H9 (cell line): ENCODE data around the gene ELAC1. TPM values are rescaled to one million over a fixed set of nuclear protein-coding genes. Genes with fewer than 3 reads are reported as not detected.

Experiments used
- DNase-seq: peaks from one replicate; pipeline ENCODE4 v3.0.0-alpha.2; 2017
- H2AFZ ChIP-seq: one replicate; pipeline ENCODE4 v1.6.1; 2013; ENCODE audit warnings: mild to moderate bottlenecking, low read length, control low read depth, moderate library complexity
- H2AK5ac ChIP-seq: 2 replicates; pipeline ENCODE4 v1.6.1; 2013; ENCODE audit warnings: low read length, control low read depth, mixed read lengths; ENCODE audit not compliant: insufficient read length
- H2BK120ac ChIP-seq: one replicate; pipeline ENCODE4 v1.6.1; 2013; ENCODE audit warnings: low read depth, mild to moderate bottlenecking, low read length, control low read depth, inconsistent platforms; ENCODE audit not compliant: poor library complexity, severe bottlenecking
- H2BK12ac ChIP-seq: 2 replicates; pipeline ENCODE4 v1.6.1; 2013; ENCODE audit warnings: low read length, control low read depth, mixed read lengths, low read depth; ENCODE audit not compliant: insufficient read length
- H2BK15ac ChIP-seq: 2 replicates; pipeline ENCODE4 v1.6.1; 2013; ENCODE audit warnings: low read depth, low read length, control low read depth
- H2BK20ac ChIP-seq: one replicate; pipeline ENCODE4 v1.6.1; 2013; ENCODE audit warnings: low read depth, mild to moderate bottlenecking, low read length, control low read depth, inconsistent platforms; ENCODE audit not compliant: poor library complexity, severe bottlenecking
- H2BK5ac ChIP-seq: 2 replicates; pipeline ENCODE4 v1.6.1; 2013; ENCODE audit warnings: low read length, control low read depth, mixed read lengths; ENCODE audit not compliant: insufficient read length
- H3K14ac ChIP-seq: 2 replicates; pipeline ENCODE4 v1.6.1; 2013; ENCODE audit warnings: low read length, control low read depth; ENCODE audit not compliant: insufficient read depth
- H3K18ac ChIP-seq: 2 replicates; pipeline ENCODE4 v1.6.1; 2013; ENCODE audit warnings: low read depth, mild to moderate bottlenecking, mixed read lengths, low read length, control low read depth; ENCODE audit not compliant: insufficient read length
- H3K23ac ChIP-seq: 2 replicates; pipeline ENCODE4 v1.6.1; 2013; ENCODE audit warnings: low read length, control low read depth, mixed read lengths, low read depth; ENCODE audit not compliant: insufficient read length
- H3K23me2 ChIP-seq: 2 replicates; pipeline ENCODE4 v1.6.1; 2013; ENCODE audit warnings: low read depth, mild to moderate bottlenecking, mixed read lengths, low read length, control low read depth; ENCODE audit not compliant: insufficient read length, poor library complexity, severe bottlenecking
- H3K27ac ChIP-seq: 2 replicates; pipeline ENCODE4 v1.5.1; 2013; ENCODE audit warnings: low read length, control low read depth, mixed read lengths, low read depth; ENCODE audit not compliant: insufficient read length
- H3K27me3 ChIP-seq: 2 replicates; pipeline ENCODE4 v1.6.1; 2013; ENCODE audit warnings: low read length, control low read depth, inconsistent platforms; ENCODE audit not compliant: insufficient read depth
- H3K4ac ChIP-seq: 2 replicates; pipeline ENCODE4 v1.6.1; 2013; ENCODE audit warnings: low read depth, mild to moderate bottlenecking, control low read depth, inconsistent platforms, low read length, moderate library complexity
- H3K4me1 ChIP-seq: 2 replicates; pipeline ENCODE4 v1.6.1; 2013; ENCODE audit warnings: low read length, control low read depth, inconsistent platforms; ENCODE audit not compliant: insufficient read depth
- H3K4me2 ChIP-seq: 2 replicates; pipeline ENCODE4 v1.6.1; 2013; ENCODE audit warnings: low read length, control low read depth, mixed read lengths; ENCODE audit not compliant: insufficient read length, insufficient read depth
- H3K56ac ChIP-seq: 2 replicates; pipeline ENCODE4 v1.6.1; 2013; ENCODE audit warnings: low read depth, mild to moderate bottlenecking, mixed read lengths, low read length, control low read depth; ENCODE audit not compliant: insufficient read length
- H3K79me1 ChIP-seq: 2 replicates; pipeline ENCODE4 v1.6.1; 2013; ENCODE audit warnings: low read depth, mild to moderate bottlenecking, moderate library complexity, low read length, control low read depth, inconsistent platforms; ENCODE audit not compliant: insufficient read depth, poor library complexity, severe bottlenecking
- H3K79me2 ChIP-seq: 2 replicates; pipeline ENCODE4 v1.6.1; 2013; ENCODE audit warnings: low read length, control low read depth, inconsistent platforms; ENCODE audit not compliant: insufficient read depth
- H3K9ac ChIP-seq: 2 replicates; pipeline ENCODE4 v1.6.1; 2013; ENCODE audit warnings: low read length, control low read depth, mixed read lengths; ENCODE audit not compliant: insufficient read length; ENCODE audit errors: extremely low read depth
- H3K9me3 ChIP-seq: one replicate; pipeline ENCODE4 v1.6.1; 2013; ENCODE audit warnings: low read depth, low read length, inconsistent platforms; ENCODE audit not compliant: control insufficient read depth
- H3T11ph ChIP-seq: one replicate; pipeline ENCODE4 v1.6.1; 2013; ENCODE audit warnings: mild to moderate bottlenecking, low read length, control low read depth, inconsistent platforms
- H4K20me1 ChIP-seq: one replicate; pipeline ENCODE4 v1.6.1; 2013; ENCODE audit not compliant: control insufficient read depth, insufficient read length, insufficient read depth
- H4K5ac ChIP-seq: 2 replicates; pipeline ENCODE4 v1.6.1; 2013; ENCODE audit warnings: low read depth, mild to moderate bottlenecking, mixed read lengths, low read length, control low read depth; ENCODE audit not compliant: insufficient read length
- H4K8ac ChIP-seq: replicated peaks from 2 replicates; pipeline ENCODE4 v1.6.1; 2013; ENCODE audit warnings: low read length, control low read depth, mixed read lengths, low read depth; ENCODE audit not compliant: insufficient read length
- H4K91ac ChIP-seq: 2 replicates; pipeline ENCODE4 v1.6.1; 2013; ENCODE audit warnings: low read depth, mild to moderate bottlenecking, moderate library complexity, mixed read lengths, low read length, control low read depth; ENCODE audit not compliant: insufficient read length
- H3K27ac Mint-ChIP-seq, 3 experiments: 2 replicates in 2 of 3; 3 replicates in 1 of 3; pipeline ENCODE4 v1.8.0; 2020 to 2021; ENCODE audit warnings: mixed read lengths in 3 of 3, mild to moderate bottlenecking in 1 of 3, moderate library complexity in 1 of 3
- H3K27me3 Mint-ChIP-seq: 2 replicates; pipeline ENCODE4 v1.8.0; 2021; ENCODE audit warnings: low read depth, mild to moderate bottlenecking, moderate library complexity, mixed read lengths
- H3K36me3 Mint-ChIP-seq, 3 experiments: 2 replicates in 2 of 3; 3 replicates in 1 of 3; pipeline ENCODE4 v1.8.0; 2020 to 2021; ENCODE audit warnings: low read depth in 3 of 3, mixed read lengths in 3 of 3; ENCODE audit not compliant: insufficient read depth in 1 of 3
- H3K4me1 Mint-ChIP-seq, 2 experiments: 2 replicates each; pipeline ENCODE4 v1.8.0; 2020; ENCODE audit warnings: mixed read lengths in 2 of 2
- H3K4me3 Mint-ChIP-seq, 2 experiments: 2 replicates in 1 of 2; 3 replicates in 1 of 2; pipeline ENCODE4 v1.8.0; 2020 to 2021; ENCODE audit warnings: mild to moderate bottlenecking in 2 of 2, mixed read lengths in 2 of 2, moderate library complexity in 1 of 2
- H3K9me3 Mint-ChIP-seq, 2 experiments: 2 replicates in 1 of 2; 3 replicates in 1 of 2; pipeline ENCODE4 v1.8.0; 2020; ENCODE audit warnings: mild to moderate bottlenecking in 2 of 2, mixed read lengths in 2 of 2, moderate library complexity in 1 of 2
- CTCF ChIP-seq: fragments of 200-600 bp; sonication (generic); conservative IDR thresholded peaks from 3 replicates; pipeline ENCODE4 v1.8.0; 2021; ENCODE audit warnings: antibody characterized with exemption, mild to moderate bottlenecking
- WGBS: extraction: QIAGEN DNeasy Blood & Tissue Kit; methylation state at CpG from one replicate; pipeline ENCODE4 v1.1.7; 2013; ENCODE audit warnings: missing lambda C conversion rate, low lambda C conversion rate, mixed read lengths; ENCODE audit not compliant: insufficient read length; ENCODE audit errors: extremely low coverage; 5-methylcytosine and 5-hydroxymethylcytosine counted together
- total RNA-seq: library from RNA; stranded (reverse); gene quantifications from 2 replicates; pipeline ENCODE4 v1.2.1, GENCODE V29; 2021

ELAC1 gene
- total RNA-seq, 1 experiment from 2014 or later = 5.7 TPM

GRCh38 chr18:50934545-50935211 is 33.2 kb upstream of the ELAC1 start:
- Histone ChIP-seq H4K20me1 (no peaks in the 10 kb centered on the region), H3K27me3 (no peaks in the 10 kb centered on the region), H3K23me2 (no peaks in the 10 kb centered on the region), H4K91ac (no peak overlapping the region), H2BK15ac (no peak overlapping the region), H3K14ac (no peak overlapping the region), H4K8ac (no peak overlapping the region), H3K56ac (no peak overlapping the region), H2BK120ac (no peak overlapping the region), H3K79me1 (no peaks in the 10 kb centered on the region), H2AK5ac (no peak overlapping the region), H4K5ac (no peak overlapping the region), H2BK20ac (no peak overlapping the region), H2AFZ (no peak overlapping the region), H2BK5ac (no peak overlapping the region), H2BK12ac (no peak overlapping the region), H3T11ph (no peak overlapping the region), H3K79me2 (no peaks in the 10 kb centered on the region), H3K4me1 (no peaks in the 10 kb centered on the region), H3K4ac (no peak overlapping the region), H3K18ac (no peak overlapping the region), H3K23ac (no peak overlapping the region), H3K9me3 (no peaks in the 10 kb centered on the region), H3K4me2 (no peak overlapping the region), H3K27ac (no peak overlapping the region), H3K9ac (no peak overlapping the region)
- no CpG with 5 or more reads among the region's 6 CpGs for WGBS
- no peak for TF ChIP-seq CTCF
- Mint-ChIP-seq H3K4me3 (no peak overlapping the region), H3K4me1 (peaks cover 0 to 3% of the 10 kb centered on the region in 2 experiments; a peak in 1 of 4 replicates), H3K27me3 (no peaks in the 10 kb centered on the region), H3K27ac (no peak overlapping the region), H3K9me3 (no peaks in the 10 kb centered on the region), H3K36me3 (peaks cover 0 to 19% (median 10%) of the 10 kb centered on the region in 3 experiments; a peak in 5 of 7 replicates)
- DNase-seq = no peak
